NCI-H82 (cell line): ENCODE results near the gene VAMP2.

ENCODE experiments used
- DNase-seq: peaks from one replicate; lab custom pipeline; 2025; lab: John Stamatoyannopoulos, UW

The VAMP2 gene

DNA sequence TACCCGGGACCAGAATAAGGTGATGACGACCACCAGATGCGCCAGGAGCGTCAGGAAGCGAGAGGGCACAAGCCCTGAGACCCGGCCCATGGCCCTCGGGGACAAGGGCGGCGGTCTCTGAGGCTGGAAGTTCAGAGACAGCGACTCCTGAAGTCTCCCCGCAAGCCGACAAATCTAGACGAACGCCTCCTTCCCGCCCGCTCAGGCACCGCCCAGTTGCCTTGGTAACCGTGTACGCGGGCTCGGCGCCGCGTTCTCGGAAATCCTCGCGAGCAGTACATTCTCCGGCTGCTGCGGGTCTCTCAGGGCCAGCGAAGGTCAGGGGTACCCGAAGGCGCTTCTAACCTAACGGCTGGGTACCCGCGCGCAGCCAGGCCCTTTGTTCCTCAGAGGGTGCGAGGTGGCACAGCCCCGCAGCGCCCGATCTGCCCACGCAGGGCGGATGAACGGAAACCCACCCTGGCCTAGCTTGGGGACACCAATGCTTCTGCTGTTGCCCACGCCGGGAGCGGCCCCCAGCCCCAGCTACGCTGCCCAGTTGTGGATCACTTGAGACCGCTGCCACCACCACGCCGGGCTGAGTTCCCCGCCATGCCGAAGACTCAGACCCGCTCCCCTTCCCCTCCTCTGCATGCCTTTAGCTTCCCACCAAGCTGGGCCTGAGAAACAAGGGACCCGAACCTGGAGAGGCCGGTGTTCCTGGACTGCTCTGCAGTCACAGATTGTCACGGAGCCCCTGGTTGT is 13.6 kb upstream of the VAMP2 start, which contains the start of gene TMEM107:
Gene TMEM107, minus strand, starts transcription at position 184 of the 744 bp plus-strand sequence. Its CDS starts 94 bp downstream, at position 90.
- DNase-seq: peak; percentile 96

DNA sequence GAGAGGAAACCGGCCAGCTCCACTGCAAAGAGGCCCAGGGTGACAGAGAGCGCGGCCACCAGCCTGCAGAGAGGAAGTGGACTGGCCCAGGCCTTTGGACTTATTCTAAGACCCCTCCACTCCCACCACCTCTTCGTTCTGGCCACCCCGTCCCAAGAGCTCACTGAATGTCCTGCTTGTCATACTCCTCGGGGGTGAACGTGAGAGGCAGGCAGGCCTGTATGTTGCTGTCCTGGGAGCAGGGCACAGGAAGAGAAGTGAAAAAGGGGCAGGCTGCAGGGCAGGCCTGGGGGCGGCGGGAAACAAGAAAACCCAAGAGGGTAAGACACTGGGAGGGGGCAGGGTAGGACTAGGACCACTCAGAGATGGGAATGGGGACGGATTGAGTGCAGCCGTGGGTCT is 13.0 kb upstream of the VAMP2 start:
- DNase-seq: no peak

DNA sequence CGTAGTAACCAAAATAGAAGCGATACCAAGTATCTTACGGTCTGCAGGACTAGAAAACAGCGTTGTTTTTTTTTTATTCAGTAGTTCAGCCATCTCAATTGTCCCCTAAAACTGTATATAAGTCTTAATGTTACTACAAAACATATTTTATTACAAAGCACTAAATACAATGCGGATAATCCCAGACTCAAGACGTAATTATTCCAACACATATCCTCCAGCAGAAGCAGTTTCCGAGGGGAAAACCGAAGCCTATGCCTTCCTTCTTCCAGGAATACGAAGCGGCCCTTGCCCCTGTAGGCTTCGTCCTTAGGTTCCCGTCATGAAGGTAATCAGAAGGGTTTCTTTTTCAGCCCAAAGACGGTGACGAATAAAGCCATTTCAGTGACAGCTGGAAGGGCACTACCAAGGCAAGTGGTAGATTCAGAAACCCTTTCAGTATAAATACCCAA is 11.1 kb upstream of the VAMP2 start:
- DNase-seq: peak; percentile 91

DNA sequence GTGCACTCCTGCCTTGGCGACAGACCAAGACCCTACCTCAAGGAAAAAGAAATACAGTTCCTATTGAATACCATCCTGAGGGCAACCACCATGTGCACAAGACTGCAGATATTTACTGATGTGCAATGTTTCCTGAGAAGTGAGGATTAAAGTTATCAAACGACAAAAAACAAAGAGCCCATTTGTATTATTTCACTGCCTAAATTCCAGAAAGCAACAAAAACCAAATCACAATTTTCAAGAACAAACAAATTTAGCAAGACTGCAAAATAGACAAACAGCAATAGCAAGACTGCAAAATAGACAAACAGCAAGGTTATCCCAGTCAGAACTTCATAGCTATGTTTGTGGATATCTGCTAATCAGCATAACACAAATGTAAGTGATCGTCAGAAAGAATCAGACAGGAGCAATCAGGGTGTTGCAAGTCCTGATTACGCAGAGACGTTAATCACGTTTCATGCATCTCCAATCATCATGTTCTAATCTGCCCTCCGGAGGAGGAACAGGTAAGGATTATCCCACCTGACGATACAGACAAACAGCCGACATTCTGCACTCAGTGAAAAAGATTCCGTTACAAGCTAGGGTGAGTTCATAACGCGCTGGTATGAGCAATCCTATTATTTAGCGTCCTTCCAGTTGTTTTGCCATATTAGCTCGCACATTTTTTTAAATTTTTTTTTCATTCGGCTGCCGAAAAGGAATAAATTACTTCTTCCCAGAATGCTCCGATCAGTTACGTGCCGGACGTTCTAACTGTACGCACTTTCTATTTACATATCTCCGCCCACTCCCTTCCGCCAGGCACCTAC is 10.5 kb upstream of the VAMP2 start:
- DNase-seq: peak; percentile 99

DNA sequence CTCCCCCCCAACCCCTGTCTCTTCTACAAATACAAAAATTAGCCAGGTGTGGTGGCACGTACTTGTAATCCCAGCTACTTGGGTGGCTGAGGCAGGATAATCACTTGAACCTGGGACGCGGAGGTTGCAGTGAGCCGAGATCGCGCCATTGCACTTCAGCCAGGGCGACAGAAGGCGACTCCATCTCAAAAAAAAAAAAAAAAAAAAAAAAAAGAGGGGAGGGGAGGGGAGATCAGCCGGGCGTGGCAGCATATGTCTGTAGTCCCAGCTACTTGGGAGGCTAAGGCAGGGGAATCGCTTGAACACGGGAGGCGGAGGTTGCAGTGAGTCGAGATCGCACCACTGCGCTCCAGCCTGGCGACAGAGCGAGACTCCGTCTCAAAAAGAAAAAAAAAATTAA is 7.4 kb upstream of the VAMP2 start:
- peak; percentile 91 for DNase-seq

DNA sequence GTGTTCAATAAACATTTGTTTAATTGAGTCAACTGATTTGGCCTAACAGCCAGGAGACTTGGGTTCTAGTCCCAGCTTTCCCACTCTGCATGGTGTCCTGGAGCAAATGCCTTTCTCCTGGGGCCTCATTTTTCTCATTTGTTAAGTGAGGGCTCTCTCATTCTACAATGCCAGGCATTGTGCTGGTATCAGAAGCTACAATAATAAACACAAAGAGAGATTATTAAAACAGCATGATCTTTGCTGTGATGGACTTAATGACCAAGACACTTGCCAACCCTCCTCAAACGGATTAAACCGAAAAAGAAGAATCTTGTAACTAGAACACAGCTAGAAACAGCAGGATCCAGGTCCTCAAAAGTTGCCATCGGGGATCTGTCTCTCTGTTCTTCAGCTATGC is 4.8 kb upstream of the VAMP2 start:
- DNase-seq: no peak

DNA sequence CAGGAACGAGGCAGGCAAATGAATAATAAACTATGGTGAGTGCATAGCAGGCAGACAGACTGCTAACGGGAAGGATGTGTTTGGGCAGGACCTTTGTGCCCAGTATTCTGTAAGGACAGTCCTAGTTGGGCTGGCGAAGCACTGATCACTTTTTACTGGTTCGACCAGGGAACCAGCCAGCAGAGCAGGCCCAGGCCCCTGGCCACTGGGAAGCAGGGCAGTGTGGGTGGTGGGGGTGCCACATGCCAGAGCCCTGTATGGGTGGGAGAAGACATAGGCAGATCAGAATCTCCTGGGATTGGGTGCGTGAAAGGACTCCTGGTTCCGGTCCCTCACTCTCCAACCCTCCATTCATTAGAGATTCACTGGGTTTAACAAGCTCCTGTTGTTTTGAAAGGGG is 4.0 kb upstream of the VAMP2 start:
- DNase-seq: no peak

DNA sequence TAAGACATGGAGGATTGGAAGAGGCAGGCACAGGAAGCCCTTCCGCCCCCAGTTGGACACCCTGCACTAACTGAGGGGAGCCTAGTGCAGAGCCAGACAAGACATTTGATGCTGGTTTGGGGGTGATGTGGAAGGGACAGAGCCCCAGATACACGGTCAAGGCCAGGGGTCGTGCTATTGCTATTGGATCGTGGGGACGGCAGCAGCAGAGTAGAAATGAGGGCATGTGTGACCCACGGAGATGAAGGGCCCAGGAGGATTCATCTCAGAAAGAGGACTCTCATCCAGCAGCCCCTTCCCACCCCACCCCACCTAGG is 2.0 kb upstream of the VAMP2 start:
- no peak for DNase-seq

DNA sequence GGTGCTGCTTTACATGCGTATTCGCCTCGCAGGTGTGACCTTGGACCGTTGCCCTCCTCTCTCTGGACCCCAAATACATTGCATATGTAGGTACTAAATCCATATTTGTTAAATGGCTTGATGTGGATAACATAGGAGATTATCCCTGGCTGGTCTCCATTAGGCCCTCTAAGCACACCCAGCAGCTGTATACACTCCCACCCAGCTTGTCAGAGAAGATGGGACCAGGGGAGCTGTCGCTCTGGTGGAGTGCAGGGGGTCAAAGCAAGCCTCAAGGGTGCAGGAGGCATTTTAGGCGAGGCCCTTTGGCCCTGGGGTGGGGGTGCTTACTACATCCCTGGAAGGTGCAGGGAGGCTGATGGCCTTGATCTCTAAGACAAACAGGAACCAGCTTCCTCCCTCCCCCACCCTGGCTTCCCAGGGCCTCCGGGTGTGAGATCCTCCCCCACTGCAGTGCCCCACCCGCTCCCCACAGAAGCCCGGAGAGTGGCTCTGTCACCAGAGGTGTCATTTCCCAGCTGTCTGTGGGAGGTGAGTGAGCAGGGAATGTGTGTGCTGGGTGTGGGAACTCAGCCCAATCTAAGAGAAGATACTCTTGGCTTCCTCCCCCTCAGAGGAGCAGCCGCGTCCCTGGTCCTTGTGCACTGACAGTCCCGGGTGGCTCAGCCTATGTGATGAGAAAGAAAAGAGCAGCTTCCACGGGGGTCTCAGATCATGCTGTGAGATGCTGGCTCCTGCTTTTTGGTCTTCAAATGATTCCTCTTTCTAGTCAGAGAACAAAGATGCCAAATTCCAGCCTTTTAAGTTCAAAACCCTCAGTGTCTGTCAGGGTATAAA is 1.4 kb upstream of the VAMP2 start:
- DNase-seq: peak; percentile 96

DNA sequence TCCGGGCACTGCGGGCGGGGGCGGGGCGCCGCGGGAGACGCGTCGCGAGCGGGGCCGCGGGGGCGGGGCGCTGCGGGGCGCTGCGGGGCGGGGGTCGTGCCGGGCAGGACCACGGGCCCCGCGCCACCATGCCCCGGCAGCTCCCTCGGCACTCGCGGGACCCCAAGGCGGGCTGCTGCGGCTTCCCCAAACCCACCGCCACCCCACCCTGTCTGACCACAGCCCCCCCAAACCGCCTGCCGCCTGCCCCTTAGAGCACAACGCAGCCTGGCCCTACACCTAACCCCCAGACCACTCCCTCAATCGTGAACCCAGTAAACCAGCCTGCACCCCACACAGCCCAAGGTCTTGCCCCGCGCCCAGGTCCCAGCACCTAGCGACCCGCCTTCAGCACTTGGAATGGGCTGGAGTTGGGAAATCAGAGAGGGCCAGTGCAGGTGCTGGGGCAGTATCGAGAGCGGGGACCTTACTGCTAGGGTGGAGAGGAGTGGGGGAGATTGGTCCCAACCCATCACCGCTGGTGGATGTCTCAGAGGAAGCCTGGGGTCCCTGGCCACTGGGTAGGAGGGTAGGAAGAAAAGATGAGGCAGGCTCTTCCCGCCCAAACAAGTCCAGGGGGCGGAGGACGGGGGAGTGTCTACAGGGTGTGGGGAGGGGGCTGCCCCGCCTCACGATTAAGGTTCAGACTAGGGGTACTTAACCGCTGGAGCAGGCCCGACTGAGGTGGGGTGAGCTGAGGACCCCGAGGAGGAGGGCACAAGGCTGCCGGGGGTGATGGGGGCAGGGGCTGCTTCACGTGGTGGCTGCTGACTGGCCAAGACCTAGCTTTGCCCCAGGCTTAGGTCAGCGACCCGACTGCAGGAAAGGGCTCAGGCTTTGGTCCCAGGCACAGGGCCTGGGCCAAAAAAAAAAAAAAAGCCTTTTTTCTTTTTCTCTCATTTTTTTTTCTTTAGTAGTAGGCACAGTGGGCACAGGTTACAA is 539 bp upstream of the VAMP2 start:
- peak; percentile 90 for DNase-seq

DNA sequence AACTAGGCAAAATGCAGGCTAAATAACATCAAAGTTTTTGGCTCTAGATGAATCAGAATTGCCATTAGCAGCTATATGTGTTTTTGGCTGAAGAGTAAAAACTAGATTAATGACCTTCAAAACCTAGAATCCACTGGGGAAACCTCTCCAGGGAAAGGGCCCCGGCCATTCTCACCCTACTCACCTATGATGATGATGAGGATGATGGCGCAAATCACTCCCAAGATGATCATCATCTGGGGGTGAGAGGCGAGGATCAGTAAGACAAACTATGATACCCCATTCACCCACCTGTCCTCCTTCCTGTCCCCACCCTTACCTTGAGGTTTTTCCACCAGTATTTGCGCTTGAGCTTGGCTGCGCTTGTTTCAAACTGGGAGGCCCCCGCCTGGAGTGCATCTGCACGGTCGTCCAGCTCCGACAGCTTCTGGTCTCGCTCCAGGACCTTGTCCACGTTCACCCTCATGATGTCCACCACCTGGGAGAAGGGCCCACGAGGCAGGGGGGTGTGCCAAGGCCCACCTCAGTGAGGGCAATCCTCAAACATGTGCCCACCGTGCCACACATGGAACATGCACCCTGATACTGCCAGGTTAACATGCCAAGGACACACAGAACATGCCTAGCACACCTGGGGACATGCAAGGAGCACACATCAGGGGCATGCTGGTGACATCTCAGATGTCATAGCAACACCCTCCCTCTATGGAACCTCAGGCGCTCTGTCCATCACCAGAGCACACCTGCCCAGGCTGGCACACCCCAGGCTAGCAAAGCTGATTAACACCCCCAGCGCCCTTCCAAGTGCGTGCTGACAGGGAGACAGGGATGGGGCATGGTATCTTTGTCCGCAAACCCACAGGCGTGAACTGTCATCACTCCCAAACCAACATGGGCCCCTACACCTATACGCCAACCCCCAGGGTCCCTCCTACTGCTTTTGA is 1.2 kb downstream of the VAMP2 start:
- no peak for DNase-seq

DNA sequence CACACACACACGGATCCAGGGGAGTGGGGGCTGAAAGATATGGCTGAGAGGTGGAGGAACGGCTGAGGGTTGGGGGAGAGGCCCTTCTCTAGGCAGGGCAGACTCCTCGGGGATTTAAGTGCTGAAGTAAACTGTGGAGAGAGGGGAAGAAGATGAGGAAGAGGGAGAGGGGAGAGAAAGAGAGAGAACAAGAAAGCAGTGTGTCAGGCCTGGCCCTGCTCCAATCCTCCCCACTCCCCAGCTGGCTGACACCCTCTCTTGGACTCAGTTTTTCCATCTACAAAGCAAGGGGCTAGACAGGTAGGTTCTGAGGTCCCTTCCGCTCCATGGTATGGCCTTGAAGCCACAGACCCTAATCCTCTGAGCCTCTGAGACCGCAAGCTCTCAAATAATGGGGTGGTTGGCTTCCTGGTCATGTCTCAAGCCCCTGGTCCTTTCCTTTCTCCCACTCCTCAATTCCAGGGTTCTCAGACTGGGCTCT is 2.0 kb downstream of the VAMP2 start:
- DNase-seq: no peak

DNA sequence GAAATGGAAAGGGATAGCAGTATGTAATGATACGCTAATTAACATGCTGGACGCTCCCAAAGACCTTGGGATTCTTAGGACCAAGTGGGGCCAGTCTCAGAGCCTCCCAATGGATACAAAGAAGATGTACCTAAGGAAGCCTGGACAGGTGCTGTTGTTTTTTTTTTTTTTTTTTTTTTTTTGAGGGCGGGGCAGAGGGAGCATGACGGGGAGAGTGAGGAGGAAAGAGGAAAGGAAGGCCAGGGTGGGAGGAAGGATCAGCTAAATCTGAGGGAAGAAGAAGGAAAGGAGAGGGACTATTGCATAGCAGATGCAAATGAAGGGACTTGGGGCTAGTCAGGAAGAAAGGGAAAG is 2.5 kb downstream of the VAMP2 start:
- DNase-seq: no peak

DNA sequence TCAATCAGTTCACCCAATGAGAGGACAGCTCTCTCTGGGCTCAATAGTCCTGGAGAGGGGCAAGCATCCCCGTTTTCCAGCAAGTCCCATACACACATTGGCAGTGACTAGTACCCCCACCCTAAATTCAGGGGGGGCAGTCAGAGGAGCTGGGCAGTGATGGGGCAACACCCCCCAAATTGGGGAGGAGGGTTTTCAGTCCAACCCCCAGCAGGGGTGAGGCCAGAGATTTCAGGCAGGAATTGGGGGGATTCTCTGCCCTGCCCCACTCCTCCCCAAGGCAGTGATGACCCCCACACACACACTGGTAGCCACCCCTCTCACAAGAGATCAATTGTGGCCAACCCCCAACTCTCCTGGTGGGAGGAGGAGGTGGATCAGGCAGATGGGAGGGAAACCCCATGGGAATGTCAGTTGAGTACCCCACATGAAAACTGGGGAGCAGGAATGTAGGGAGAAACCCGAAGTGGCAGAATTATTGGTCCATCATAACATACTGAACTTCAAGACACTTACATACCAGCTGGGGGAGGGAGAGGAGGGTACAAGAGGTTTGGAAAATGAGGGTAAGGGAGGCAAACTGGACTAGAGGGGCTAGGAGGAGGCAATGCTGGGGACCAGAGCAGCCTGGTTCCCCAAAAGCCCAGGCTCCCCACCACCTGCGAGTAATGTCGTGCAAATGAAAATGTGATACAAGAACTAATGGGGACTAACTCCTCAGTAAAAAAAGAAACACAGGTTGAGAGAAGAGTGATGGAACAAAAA is 3.1 kb downstream of the VAMP2 start:
- DNase-seq: no peak

DNA sequence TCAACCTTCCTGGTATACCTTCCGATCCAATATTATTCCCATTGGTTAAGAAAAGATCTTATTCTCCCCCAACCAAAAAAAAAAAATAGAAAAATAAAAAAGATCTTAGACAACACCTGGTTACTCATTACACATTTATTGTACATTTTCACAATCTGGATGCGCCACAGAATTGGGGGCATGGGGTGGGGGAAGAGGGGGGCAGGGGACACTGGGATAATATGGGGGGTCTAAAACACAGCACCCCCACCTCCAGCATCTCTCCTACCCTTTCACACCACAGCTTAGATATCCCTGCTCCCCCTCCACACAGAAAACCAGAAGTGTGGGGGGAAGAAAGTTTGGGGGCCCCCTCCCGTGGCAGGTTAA is 3.7 kb downstream of the VAMP2 start:
- DNase-seq: no peak

DNA sequence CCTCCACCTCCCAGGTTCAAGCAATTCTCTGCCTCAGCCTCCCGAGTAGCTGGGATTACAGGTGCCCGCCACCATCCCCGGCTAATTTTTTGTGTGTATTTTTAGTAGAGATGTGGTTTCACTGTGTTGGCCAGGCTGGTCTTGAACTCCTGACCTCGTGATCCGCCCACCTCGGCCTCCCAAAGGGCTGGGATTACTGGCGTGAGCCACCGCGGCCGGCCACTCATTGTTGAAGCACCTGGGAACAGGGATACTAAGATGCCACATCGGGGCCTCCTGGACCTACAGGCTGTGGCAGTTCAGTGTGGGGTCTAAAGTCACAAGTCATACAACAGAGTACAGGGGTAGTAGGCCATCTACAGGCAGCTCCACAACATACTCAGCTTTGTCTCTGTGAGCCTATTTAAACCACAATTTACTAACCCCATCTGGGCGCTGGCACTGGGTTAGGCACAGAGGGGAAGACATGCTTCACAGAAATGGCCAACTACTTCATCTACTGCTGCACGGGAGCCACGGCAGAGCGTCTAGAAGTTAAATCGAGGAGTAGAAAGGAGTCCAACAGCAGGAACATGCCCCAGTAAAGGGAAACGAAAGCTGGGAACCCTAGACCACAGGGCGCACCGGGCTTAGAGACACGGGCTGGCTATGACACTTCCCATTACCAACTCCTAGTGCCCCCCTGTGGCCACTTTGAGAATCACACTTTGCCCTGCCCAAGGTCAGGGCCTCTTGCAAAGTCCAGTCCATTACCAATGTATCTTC is 4.3 kb downstream of the VAMP2 start:
- peak; percentile 96 for DNase-seq

DNA sequence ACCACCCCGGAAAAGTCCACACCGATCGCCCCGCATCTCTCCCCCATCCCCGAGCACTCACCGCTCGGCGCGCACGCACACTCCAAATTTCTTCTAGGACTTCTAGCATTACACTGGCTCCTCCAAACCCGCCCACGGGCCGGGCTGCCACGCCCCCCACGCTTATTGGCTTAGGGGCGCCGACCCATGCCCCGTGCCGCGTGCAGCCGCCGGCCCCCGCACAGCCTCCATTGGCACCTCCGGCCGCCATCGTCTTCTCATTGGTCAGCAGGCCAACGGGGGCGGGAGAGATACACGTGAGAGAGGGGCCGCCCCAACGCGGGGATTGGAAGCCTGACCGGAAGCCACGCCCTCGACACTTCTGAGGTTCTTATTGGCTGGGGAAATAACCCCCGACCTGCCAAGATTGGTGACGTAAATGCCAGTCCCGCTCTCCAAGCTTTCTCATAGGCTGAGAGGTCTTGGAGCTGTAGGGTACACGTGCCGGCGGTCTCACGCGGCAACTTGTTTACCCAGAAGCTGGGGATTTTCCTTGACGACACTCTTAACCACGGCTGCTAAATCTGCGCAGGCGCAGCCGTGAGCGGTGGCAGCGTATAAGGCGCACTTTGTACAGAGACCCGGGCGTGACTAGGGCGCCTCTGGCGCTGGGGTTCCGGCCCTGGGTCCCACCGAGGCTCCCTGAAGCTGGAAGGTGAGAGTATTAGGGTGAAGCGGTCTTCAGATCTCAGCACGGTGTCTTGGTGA is 6.3 kb downstream of the VAMP2 start:
- DNase-seq: peak; percentile 100

DNA sequence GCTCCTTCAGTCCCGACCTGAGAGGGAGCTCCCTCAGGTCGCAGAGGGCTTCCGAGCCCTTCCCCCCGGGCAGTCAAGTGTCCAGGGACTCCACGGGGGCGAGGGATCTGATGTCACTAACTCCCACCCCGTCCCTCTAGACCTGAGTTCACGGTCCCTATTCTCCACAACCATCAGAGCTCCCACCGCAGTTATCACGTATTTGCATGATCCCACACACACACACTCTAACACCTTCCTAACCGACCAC is 6.8 kb downstream of the VAMP2 start:
- DNase-seq: no peak
